Right kidney (tissue), 1 donor: ENCODE data around the gene CYTH3.

Experiments
- DNase-seq: peaks from one replicate; pipeline ENCODE4 v3.0.0-alpha.2; 2016

Gene CYTH3

GRCh38 chr7:6258440-6259182, 13.8 kb downstream of the CYTH3 start:
- DNase-seq = no peak

GRCh38 chr7:6257675-6258074, 14.7 kb downstream of the CYTH3 start:
- no peak for DNase-seq

- no peak for DNase-seq
Measured at GRCh38 chr7:6256677-6257535, 15.5 kb downstream of the CYTH3 start.

GRCh38 chr7:6256109-6256483, 16.3 kb downstream of the CYTH3 start:
- no peak for DNase-seq

DNA sequence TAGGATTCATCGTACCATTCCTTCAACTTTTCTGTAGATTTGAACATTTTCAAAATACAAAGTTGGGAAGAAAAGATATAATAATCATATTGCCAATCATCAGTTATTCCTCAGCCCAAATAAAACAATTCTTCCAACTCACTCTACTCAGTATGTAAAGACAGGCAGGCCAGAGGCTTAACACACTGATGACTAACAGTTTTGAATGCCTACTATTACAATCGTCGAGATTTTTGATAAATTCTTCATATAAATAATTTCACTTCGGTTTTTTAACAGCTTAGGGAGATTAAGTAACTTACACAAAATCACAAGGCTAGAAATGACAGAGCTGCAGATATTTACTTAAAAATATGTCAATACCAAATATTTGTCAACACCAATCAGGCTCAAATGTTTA, 17.6 kb downstream of the CYTH3 start:
- no peak for DNase-seq

DNA sequence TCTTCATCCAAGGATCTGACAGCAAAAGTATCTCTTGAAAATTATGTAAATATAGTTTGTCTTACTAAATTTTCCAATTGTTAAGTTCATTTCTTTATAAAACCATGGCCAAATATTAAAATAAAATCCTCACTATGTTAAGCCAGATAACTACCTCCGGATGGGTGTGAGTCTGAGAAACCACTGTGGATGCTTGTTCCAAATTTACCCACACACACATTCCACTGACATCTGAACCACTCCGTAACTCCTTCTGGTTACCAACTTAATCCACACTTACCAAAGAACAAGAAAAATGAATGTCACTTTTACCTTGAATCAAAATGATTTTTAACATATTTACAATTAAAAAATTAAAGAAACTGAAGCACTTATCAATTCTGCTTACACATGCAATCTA, 19.7 kb downstream of the CYTH3 start:
- DNase-seq = no peak

GRCh38 chr7:6252341-6252746, 20.1 kb downstream of the CYTH3 start:
- DNase-seq = no peak

DNA sequence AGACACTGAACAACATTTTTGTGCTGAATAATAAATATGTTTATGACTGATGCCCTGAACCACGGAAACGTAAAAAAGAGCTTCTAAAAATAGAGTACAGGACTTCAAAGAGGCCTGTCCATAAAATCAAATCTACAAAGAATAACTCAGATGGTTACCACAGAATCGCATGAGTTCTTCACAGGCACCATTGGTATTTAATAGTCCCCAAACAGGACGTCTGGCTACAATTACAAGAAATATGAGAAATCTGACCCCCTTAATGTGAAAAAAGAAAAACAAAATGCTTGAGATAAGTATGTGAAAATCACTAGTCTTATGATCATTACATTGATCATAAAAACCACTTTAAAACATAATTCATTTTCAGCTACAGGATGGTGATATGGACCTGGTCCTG, 20.8 kb downstream of the CYTH3 start:
- DNase-seq = no peak

DNA sequence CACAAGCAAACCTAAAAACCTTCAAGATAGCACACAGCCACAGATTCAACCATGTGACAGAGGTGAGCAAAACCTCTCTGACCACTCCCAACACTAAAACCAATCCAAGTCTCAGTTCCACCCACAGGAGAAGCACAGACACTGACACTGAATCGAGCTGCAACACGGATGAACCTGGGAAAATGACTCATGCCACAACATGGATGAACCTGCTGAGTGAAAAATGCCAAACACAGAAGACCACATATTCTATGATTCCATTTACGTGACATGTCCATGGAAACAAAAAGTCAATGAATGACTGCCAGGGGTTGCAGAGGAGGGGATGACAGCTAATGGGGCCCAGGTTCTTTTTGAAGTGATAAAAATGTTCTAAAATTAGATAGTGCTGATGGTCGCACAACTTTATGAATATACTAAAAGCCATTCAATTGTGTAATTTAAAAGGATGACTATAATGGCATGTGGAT, 22.0 kb downstream of the CYTH3 start:
- DNase-seq = no peak

DNA sequence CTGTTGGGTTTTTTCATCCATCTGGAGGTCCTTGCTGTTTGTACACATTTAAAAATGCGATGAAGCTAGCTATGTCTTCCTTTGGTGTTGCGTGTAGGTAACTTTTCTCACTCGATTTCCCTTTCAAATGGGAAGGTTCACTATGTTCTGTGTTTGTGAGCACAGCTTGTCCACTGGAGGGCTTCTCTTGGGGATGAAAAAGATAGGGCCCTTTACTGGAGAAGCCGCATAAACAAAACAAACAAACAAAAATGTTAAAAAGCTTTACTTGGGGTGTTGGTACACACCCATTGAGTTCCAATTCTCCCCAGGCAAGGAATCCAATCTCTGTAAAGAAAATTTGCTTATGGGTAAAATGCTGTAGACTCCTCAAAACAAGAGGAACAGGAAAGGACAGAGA, 23.4 kb downstream of the CYTH3 start:
- no peak for DNase-seq

DNA sequence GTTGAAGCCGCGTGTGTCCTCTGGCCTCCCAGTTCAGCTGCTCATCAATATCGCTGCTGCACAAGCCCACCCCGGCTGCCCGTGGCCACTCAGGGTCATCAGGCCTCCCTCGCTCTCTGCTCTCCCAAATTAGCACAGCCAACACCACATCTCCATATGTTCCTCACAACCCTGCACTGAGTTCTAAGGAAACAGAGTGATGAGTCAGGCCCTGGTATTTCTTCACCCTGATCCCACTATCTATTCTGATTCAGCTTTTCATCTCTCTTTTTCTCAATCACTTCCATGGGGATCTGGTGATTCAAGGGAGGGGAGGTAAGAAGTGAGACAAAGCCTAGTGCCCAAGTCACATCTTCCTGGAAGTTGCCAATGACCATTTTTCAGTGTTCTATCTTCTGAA, 23.8 kb downstream of the CYTH3 start:
- DNase-seq = no peak

- DNase-seq = no peak
Measured at GRCh38 chr7:6246251-6246917, 26.0 kb downstream of the CYTH3 start.

DNA sequence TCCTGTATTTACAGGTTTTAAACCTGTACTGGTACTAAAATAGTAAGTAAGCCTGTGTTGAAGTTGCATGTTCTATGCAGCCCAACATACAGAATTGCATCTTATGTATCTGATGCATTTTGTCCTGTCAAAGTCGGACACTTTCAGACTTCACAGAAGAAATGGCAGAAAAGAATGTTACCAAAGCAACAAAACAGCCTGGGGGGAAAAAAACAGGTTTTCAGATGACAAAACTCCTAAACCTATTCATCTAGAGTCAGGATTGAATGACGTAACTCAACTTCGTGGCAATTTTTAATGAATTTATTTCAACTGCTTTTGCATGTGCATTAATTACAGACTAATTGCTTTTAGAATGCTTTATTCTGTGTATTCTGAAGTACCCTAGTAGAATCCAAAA, 28.4 kb downstream of the CYTH3 start:
- no peak for DNase-seq

GRCh38 chr7:6243168-6243567, 29.3 kb downstream of the CYTH3 start:
- no peak for DNase-seq

- DNase-seq = no peak
Measured at GRCh38 chr7:6242561-6242960, 29.9 kb downstream of the CYTH3 start.

GRCh38 chr7:6241607-6241973, 30.8 kb downstream of the CYTH3 start:
- no peak for DNase-seq

GRCh38 chr7:6238309-6238925, 34.0 kb downstream of the CYTH3 start:
- DNase-seq = no peak

- DNase-seq = no peak
Measured at GRCh38 chr7:6237730-6238129, 34.7 kb downstream of the CYTH3 start.

DNA sequence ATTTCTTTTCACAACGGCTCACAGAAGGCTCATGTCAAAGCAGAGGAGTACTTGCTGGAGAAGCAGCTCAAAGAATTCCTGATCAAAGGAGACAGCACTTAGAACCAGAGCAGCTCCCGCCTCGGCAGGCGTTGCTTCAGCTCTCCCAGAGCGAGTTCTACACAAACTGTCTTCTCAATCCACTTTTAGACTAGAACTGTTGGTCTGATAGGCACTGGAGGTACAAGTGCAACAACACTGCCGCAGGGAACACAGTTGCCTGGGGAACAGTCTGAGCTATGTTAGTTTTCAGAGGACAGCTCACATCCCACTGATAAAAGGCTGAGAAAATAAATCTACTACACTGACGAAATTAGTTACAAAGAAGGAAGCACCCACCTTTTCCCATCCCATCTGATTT, 35.4 kb downstream of the CYTH3 start:
- DNase-seq = no peak

GRCh38 chr7:6235029-6235871, 37.2 kb downstream of the CYTH3 start:
- no peak for DNase-seq

- no peak for DNase-seq
Measured at GRCh38 chr7:6234384-6234783, 38.0 kb downstream of the CYTH3 start.

GRCh38 chr7:6232534-6232933, 39.9 kb downstream of the CYTH3 start:
- no peak for DNase-seq
